Brain pericyte (primary cell): ENCODE measurements around the gene PTPRJ.
"Not testable (repeated sequence)": the region's sequence is repeated elsewhere in the genome, so short reads cannot be mapped to it uniquely, and the experiment has no call there.

ENCODE experiments used
- DNase-seq: peaks from one replicate; pipeline ENCODE4 v3.0.0-alpha.2; 2012; ENCODE audit warnings: low read depth, low spot score

PTPRJ gene

DNA sequence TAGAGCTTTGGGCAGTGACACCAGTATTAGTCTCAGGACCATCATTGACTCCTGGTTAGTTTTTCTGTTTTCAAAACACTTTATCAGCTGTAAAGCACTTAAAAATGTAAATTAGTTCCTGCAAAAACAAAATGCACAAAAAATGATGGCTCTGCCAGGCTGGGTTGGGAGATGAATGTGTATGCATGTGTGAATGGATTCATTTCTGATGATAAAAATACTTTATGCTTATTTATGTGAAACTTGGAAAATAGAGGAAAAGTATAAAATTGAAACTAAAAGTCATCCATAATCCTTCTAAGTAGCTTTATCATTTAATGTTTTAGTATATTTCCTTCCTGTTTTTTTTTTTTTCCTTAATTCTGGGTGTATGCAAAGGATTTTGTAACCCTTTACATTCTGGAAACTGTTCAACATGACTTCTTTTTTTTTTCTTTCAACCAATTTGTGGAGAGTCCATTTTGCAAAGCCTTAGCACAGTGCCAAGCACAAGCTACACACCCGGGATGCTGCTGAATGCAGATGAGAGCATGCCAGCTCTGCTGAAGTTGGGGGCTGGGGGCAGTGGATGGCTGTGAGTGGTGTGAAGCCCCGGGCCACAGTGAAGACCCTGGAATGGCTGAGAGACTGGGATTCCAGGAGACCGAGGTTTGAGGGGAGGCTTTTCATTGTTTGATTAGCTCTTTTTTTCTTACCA lies 37.6 kb downstream of the PTPRJ start:
- DNase-seq: no peak

DNA sequence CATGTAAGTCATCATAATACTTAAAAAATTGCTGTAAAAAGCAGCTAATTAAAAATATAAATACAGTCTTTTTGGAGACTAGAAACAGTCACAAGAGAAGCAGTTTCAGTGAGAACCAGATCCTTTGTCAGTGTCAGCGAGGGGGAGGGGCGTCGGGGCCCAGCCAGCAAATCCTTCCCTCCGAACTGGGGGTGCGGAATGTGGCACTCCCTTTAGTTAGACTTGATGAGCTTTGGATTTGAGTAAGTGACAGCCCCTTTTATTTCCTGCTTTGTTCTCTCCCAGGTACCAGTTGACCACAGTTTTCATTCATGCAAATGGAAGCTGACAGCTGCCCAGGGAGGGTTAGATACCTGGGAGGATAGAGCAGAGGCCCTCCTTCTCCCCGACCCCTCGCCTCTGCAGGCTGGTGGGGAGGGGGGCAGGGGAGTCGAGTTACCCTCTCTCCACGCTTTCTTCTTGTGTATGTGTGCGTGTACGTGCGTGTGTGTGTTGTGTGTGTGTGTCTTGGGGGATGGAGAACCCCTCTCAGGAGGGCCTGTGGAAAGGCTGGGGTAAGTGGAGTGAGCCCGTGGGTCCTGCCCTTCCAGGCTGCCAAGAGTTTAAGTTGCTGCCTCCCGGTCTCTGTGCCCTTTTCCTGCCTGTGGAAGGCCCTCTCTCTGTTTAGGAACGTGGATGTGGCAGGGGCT lies 38.3 kb downstream of the PTPRJ start:
- no peak for DNase-seq

- DNase-seq: no peak
Measured at GRCh38 chr11:48019217-48019584, 38.8 kb downstream of the PTPRJ start.

DNA sequence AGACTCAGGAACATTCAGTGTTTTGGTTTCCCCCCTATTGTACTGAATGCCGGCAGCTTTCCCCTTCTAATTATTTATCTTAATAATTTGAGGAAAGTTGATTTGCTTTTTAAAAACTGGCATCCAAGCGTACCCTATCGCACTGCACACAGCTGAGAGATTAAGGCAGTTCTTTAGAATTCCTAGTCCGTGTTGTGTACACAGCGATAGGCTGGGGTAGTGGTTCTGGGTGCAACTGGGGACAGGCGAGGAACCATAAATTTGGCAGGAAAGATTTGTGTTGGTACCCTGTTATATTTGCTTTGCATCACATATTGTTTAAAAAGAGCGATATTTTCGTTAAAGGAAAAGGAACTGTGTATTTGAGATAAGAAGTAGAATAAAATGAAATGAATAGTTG lies 39.2 kb downstream of the PTPRJ start:
- no peak for DNase-seq

GRCh38 chr11:48020092-48020755 lies 39.9 kb downstream of the PTPRJ start:
- no peak for DNase-seq

DNA sequence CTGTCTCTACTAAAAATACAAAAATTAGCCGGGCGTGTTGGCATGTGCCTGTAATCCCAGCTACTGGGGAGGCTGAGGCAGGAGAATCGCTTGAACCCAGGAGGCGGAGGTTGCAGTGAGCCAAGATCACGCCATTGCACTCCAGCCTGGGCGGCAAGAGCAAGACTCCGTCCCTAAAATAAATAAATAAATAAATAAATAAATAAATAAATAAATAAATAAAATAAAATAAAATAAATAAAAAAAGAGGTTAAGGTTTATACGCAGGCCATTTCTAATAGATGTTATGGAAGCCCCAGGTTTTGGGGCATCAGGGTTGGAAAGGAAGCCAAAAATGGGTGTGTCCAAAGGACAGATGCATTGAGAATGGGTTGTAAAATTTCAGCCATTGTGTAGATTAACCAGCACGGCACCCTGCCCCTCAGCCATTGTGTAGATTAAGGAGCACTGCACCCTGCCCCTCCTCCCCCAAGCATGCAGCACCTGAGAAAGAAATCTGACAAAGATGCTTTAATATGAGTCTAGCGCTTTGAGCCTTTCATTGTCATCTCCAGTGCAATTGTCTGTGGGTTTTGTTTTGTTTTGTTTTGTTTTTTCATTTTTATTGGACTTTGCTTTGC lies 41.0 kb downstream of the PTPRJ start:
- not testable (repeated sequence) for DNase-seq

- no peak for DNase-seq
Measured at GRCh38 chr11:48022445-48022844, 42.1 kb downstream of the PTPRJ start.

GRCh38 chr11:48023608-48024007 lies 43.2 kb downstream of the PTPRJ start:
- DNase-seq: not testable (repeated sequence)

GRCh38 chr11:48024635-48025071 lies 44.3 kb downstream of the PTPRJ start:
- no peak for DNase-seq

- no peak for DNase-seq
Measured at GRCh38 chr11:48025293-48025983, 45.1 kb downstream of the PTPRJ start.

DNA sequence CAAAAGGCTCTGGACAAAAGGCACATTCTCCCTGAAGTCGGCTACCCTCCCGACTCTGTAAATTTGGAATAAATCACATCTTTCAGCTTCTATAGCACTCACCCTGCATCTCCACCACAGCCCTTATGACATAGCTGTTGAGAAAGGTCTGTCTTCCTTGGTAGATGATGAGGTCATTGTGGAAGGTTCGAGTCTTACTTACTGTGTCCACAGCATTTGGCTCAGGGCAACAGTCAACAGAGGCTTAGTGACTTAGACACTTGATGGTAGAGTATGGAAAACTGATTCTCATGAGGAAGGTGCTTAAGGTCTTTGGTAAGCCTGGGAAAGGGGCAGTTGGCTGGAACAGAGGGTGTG lies 45.6 kb downstream of the PTPRJ start:
- no peak for DNase-seq

DNA sequence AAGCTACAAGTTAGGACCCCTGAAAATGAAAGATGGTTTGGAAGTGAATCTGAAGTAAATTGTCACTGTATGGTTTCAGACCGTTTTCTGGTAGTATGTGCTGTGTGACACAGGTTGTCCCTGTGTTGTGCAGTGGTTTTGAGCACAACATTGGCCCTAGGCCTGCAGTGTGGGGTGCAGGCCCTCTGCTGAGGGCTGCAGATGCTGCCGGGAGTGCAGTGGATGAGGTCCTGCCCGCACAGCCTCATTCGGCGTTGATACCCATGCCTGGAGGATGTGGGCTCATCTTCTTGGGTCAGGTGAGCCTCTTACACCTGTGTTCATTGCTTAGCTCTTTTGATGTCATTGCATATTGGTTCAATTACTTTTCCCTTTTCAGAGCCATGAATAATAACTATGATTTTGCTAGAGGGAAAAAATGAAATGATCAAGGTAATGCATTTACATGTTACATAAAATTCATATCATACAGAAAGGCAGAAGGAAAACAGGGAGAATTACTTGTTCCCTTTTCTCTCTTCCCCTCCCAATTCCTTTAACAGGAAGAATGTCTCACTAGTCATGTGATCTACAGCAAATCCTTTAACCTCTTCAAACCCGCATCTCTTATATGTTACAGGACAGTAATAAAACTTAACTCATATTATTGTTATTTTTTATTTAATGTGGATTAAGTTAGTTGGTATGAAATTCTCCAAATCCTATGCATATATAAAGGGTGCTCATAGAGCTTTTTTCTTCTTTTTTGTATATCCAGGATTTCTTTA lies 48.7 kb downstream of the PTPRJ start:
- DNase-seq: no peak

DNA sequence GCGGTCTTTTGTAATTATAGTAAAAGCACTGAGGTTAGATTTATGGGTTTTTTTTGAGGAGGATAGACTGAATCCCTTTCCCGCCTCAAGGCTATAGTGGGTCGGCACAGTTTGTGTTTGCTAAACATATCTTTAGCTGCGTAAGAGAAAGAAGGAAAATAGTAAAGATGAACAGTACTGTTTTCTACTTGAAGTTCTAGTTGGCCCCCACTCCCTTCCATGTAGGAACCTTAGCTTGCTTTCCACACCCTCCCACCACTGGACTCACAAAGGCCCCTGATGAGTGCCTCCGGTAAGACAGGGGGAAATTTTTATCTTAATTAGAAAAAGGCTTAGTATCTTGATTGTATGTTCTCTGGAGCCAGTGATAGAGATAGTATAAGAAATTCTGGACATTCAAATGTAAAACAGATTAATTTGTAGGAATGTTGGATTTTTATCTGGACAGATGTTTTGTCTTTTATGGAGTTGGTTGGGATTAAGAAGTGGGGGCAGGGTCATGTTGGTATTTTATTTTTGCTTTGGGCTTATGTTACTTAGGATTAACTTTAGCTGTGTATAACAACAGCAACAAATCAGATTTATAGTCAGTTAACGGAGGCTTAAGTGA lies 49.4 kb downstream of the PTPRJ start:
- DNase-seq: no peak

DNA sequence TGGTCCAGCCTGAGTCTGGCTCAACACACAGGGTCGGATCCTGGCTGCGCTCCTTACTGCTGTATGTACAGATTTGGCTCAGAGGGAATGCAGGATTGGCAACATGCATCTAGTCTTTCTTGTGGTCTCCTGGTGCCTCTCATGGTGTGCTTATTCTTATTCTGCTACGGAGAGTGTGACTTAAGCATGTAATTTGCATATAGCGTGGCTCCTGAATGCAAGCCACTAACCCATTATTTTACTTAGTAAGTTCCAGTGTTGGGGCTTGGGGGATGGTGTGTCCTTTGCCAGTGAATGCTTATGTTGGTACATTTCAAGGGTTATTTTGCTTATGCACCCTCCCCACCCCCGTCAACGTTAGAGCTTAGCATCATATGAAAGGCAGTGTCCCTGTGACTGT lies 51.2 kb downstream of the PTPRJ start:
- no peak for DNase-seq

GRCh38 chr11:48032721-48033120 lies 52.4 kb downstream of the PTPRJ start:
- no peak for DNase-seq

DNA sequence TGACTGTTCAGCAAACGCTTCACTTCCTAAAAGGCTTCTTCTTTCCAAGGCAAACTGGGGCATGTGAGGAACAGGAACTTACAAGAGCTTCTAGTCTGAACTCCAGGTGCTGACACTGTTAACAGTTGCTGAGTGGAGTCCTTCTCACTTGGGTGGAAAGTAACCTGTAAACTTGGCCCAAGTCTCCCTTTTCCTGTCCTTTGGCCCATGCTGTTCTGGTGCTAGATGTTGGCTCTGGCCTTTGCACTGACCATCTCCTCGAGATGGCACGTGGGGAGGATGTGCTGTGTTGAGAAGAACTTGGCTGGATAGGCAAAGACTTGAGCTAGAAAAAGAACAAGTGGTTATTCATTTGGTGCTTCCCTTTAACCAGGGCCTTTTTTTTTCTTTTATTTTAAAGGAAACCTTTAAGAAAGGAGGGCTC lies 53.6 kb downstream of the PTPRJ start:
- DNase-seq: no peak

- no peak for DNase-seq
Measured at GRCh38 chr11:48034926-48035871, 54.8 kb downstream of the PTPRJ start.

DNA sequence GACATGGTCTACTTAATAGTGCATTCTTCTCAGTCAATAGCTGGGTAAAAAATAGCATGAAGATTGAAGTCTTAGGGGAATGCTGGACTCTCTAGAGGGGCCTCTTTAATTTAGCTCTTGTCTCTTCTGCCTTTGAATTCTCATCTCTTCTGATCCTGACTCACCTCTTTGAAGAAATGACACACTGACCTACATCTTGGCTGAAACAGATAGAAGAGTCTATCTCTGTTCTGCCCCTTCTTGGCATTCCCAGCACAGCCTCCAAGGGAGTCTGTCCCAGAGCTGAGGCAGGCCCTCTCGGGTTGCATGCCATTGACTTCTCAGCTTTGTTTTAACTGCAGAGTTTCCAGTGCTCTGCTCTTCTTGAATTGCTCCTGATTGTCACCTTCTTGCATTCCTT lies 55.7 kb downstream of the PTPRJ start:
- DNase-seq: no peak

GRCh38 chr11:48036466-48036865 lies 56.1 kb downstream of the PTPRJ start:
- no peak for DNase-seq
